Activated naive CD4-positive, alpha-beta T cell treated with anti-CD3 and anti-CD28 coated beads for 36 hours (primary cell): ENCODE measurements around the gene DMTF1. TPM values are rescaled to one million over a fixed set of nuclear protein-coding genes. Genes with fewer than 3 reads are reported as not detected.
"Not testable (repeated sequence)": the region's sequence is repeated elsewhere in the genome, so short reads cannot be mapped to it uniquely, and the experiment has no call there.

Experiments used
- CTCF ChIA-PET: fragments of 350-600 bp; sonication (Branson Sonifier 250); formaldehyde crosslinking; loops from one replicate; lab custom pipeline; 2021; ENCODE audit warnings: antibody characterized with exemption; lab: Charles Lee
- DNase-seq: peaks from one replicate; pipeline ENCODE4 v3.0.0-alpha.2; 2020
- H3K27ac Mint-ChIP-seq: one replicate; pipeline ENCODE4 v1.8.0; 2021; ENCODE audit warnings: mild to moderate bottlenecking, mixed read lengths
- H3K27me3 Mint-ChIP-seq: one replicate; pipeline ENCODE4 v1.8.0; 2021; ENCODE audit warnings: low read depth, mixed read lengths
- H3K36me3 Mint-ChIP-seq: one replicate; pipeline ENCODE4 v1.8.0; 2021; ENCODE audit warnings: low read depth, mixed read lengths
- H3K4me1 Mint-ChIP-seq: one replicate; pipeline ENCODE4 v1.8.0; 2021; ENCODE audit warnings: low read depth, mixed read lengths
- H3K4me3 Mint-ChIP-seq: one replicate; pipeline ENCODE4 v1.8.0; 2021; ENCODE audit warnings: mild to moderate bottlenecking, moderate library complexity, mixed read lengths
- H3K9me3 Mint-ChIP-seq: one replicate; pipeline ENCODE4 v1.8.0; 2021; ENCODE audit warnings: mixed read lengths
- intact Hi-C: fragments of 100-400 bp; cut with micrococcal nuclease; formaldehyde crosslinking; loops from one replicate; pipeline ENCODE4 v1.15.1; 2023
- total RNA-seq, 2 experiments: library from RNA; stranded (reverse); gene quantifications; one replicate each; pipeline ENCODE4 v1.2.3, GENCODE V29; 2021

DMTF1 gene
- total RNA-seq, 2 experiments from 2014 or later = 43.6 to 49.8 TPM

DNA sequence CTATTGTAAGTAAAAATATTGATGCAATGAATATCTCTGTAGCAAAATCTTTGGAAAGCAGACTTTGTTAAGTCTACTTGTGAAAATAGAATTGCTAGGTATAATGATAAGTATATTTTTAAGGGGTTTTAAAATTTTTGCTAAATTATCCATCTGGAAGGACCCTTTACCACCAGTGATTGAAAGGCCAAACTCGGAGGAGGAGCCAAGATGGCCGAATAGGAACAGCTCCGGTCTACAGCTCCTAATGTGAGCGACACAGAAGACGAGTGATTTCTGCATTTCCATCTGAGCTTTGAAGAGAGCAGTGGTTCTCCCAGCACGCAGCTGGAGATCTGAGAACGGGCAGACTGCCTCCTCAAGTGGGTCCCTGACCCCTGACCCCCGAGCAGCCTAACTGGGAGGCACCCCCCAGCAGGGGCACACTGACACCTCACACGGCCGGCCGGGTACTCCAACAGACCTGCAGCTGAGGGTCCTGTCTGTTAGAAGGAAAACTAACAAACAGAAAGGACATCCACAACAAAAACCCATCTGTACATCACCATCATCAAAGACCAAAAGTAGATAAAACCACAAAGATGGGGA, 86.3 kb downstream of the DMTF1 start:
- intact Hi-C loops, H3K4me3 Mint-ChIP-seq, H3K27ac Mint-ChIP-seq, H3K36me3 Mint-ChIP-seq, H3K9me3 Mint-ChIP-seq, H3K27me3 Mint-ChIP-seq, H3K4me1 Mint-ChIP-seq, DNase-seq: not testable (repeated sequence)
- CTCF ChIA-PET = interaction anchor here (2.0 kb wide), 1 partner anchor 17 kb away, joined by 7 read pairs; no protein-coding TSS in a partner anchor

DNA sequence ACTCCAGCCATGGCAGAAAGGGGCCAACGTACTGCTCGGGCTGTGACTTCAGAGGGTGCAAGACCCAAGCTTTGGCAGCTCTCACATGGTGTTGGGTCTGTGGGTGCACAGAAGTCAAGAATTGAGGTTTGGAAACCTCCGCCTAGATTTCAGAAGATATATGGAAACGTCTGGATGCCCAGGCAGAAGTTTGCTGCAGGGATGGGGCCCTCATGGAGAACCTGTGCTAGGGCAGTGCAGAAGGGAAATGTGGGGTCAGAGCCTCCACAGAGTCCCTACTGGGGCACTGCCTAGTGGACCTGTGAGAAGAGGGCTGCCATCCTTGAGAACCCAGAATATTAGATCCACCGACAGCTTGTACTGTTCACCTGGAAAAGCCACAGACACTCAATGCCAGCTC, 93.4 kb downstream of the DMTF1 start:
- CTCF ChIA-PET, H3K27me3 Mint-ChIP-seq, H3K4me3 Mint-ChIP-seq, DNase-seq, H3K27ac Mint-ChIP-seq, intact Hi-C loops, H3K4me1 Mint-ChIP-seq, H3K36me3 Mint-ChIP-seq: not testable (repeated sequence)
- H3K9me3 Mint-ChIP-seq = peaks cover 17% of the 10 kb centered on the region

Other genes with a start within 250 kb of the DMTF1 start
- gene ELAPOR2, start 92.8 kb upstream of the DMTF1 start, total RNA-seq = 1 to 10 TPM; 3.2 to 3.9 TPM
- gene TMEM243, start 67.3 kb downstream of the DMTF1 start, total RNA-seq = 10 to 100 TPM; 50.4 to 53.1 TPM
- 1 to 10 TPM; 6.0 to 6.1 TPM for gene CROT, start 193.2 kb downstream of the DMTF1 start, total RNA-seq